HCEC 1CT (cell line): ENCODE data around the gene GABRG3.
"Not testable (repeated sequence)": the region's sequence is repeated elsewhere in the genome, so short reads cannot be mapped to it uniquely, and the experiment has no call there.

Experiments used
- DNase-seq: peaks from one replicate; pipeline ENCODE4 v3.0.0-alpha.2; 2017

Gene GABRG3

DNA sequence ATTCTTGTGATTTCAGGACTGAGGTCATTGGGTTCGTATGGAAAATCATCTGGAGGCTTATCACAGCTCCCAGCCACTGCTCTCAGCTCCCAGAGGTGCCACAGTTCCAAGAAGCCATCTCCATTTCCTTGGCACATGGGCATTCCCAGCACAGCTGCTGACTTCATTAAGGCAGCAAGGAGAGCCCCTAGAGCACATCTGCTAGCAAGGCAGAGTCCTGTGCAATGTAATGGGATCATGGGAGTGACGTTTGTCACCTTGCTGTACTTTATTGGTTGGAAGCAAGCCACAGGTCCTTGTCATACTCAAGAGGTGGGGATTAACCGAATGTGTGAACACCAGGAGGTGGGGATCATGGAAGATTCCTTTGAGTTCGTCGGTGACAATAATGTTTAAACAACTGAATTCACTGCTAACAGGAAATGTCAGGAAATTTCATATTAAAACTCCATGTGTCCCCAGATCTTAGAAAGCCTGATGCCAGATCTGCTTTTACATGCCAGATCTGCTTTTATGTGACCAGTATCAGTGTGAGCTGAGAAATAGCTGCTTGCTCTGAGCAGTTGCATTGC, 148.8 kb downstream of the GABRG3 start:
- DNase-seq: no peak

DNA sequence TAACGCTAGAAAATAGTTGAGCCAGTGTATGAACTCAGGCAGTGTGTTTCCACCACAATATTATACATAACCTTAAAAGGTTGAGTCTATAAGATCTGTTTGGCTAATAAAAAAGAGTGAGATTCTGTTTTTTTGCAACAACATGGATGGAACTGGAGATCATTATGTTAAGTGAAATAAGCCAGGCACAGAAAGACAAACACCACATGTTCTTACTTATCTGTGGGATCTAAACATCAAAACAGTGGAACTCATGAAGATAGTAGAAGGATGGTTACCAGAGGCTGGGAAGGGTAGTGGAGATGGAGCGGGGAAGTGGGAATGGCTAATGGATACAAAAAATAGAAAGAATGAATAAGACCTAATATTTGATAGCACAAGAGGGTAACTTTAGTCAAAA, 150.7 kb downstream of the GABRG3 start:
- no peak for DNase-seq

DNA sequence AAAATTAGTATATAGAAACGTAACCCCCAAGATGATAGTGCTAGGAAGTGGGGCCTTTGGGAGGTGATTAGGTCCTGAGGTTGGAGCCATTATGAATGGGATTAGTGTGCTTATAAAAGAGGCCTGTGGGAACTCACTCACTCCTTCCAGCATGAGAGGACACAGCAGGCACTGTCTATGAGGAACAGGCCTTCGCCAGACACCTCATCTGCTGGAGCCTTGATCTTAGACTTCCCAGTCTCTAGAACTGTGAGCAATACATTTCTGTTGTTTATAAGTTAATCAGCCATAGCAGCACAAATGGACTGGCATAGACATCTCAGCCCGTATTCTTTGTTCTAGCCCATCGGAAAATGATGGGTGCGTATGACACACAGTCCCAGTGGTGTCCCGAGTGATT, 152.3 kb downstream of the GABRG3 start:
- DNase-seq: no peak

DNA sequence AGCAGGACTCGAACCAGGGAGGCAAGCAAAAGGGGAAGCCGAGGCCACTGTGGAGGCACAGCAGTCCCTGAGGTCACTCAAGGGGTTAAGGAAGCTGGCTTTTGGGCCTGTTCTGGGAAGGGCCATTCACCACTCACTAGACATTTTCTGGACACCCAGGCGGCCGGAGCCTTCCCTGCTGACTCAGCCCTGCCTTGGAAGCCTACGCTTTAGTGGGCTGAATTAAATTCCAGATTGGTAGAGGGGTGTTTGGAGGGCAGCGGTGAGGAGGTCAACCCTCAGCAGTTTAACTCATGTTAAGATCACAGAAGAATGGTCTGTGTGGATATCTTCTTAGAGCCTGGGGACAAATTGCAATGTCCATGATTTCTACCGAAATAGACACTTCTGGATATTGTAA, 152.8 kb downstream of the GABRG3 start:
- no peak for DNase-seq

DNA sequence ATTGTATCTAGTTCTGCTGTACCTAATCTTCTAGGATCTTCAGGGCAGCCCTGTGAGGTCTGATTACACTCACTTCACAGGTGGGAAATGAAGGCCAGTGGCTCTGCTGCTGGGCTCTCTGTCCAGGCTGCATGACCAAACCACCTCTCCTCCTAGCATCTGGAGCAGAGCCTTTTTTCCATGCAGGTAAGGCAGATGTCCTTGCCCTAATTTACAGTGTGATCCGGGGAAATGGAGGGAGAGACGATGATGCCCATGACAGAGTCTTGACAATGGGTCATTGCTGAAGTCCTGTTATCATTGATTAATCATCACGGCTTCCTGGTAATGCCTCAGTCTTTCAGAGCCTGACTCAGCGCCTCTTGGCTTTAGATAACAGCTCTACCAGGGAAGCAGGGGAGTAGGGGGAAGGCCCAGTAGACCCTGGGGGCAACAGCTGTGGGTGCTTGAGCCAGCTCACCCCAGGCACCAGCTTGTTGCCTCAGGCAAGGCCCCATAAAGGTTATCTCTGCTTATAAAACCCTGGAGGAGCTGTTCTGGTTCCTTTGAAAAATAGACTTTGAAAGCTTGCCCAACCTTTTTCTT, 153.4 kb downstream of the GABRG3 start:
- no peak for DNase-seq

- no peak for DNase-seq
Observed at GRCh38 chr15:27125185-27125584, 154.2 kb downstream of the GABRG3 start.

DNA sequence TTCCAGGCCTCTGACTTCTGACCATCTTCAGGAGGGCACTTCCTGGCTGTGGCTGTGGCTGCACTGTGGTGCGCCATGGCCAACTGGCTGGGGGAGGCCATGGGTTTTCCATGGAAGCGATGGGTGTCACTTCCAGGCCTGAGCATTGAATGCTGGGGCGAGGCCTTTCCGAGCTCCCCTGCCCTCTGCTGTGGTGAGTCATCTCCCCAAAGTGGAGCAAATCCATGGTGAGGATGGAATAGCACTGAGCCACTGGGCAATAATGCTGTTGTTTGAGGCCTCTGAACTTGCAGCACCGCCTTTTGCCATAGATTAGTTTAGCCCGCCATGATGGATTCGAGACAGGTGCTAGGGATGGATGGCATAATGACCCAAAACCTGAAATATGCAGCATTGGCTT, 155.5 kb downstream of the GABRG3 start:
- no peak for DNase-seq

DNA sequence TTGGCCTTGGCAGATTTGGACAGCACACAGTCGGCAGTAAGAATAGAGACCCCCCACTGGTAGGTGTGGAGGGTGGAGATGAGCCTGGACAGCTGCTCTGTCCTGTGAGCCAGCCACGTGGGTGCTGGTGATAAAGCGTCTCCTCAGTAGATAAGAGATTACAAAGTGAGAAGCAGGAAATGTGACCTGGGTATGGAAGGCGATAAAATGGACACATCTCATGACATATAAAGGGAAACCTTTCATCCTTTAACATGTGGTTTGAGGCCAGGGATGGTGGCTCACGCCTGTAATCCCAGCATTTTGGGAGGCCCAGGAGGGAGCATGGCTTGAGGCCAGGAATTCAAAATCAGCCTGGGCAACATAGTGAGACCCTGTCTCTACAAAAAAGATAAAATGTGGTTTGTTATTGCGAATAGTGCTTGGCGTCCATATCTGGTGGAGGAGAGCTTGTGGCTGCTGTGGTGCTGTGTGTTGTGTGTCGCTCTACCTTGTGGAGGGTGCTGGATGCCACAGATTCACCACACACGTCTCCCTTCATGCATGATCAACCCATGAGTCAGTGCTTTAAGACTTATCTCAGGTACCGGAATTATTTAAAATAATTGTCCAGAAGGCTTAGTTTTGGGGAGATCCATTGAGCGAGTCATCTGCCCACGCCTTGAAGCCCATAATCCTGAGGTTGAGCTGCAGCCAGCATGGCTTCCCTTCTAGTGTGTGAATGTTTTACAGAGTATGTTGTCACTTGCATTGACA, 157.0 kb downstream of the GABRG3 start:
- no peak for DNase-seq

GRCh38 chr15:27133249-27133648, 162.3 kb downstream of the GABRG3 start:
- DNase-seq: no peak

- no peak for DNase-seq
Observed at GRCh38 chr15:27134481-27134880, 163.5 kb downstream of the GABRG3 start.

DNA sequence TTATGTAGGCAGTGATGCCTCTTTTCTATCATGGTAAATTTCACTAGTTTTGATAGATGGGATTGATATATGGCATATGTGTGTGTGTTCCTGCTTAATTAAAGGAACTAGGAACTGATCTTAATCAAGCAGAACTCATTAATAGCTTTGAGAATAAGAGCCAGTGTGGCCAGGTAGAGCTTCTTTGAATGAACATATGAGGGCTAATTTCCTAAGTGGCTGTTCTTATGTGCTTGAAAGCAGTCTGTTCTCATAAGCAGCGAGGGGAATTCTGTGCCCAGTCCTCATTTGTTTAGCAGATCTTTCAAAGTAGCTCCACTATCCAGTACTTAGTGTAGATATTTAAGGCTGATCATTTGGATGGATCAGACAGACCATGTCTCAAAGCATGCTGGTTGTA, 164.2 kb downstream of the GABRG3 start:
- no peak for DNase-seq

GRCh38 chr15:27137127-27137526, 166.1 kb downstream of the GABRG3 start:
- no peak for DNase-seq

GRCh38 chr15:27165590-27165989, 194.6 kb downstream of the GABRG3 start:
- DNase-seq: no peak

GRCh38 chr15:27166917-27167316, 195.9 kb downstream of the GABRG3 start:
- DNase-seq: no peak

- DNase-seq: no peak
Observed at GRCh38 chr15:27167738-27168137, 196.8 kb downstream of the GABRG3 start.

DNA sequence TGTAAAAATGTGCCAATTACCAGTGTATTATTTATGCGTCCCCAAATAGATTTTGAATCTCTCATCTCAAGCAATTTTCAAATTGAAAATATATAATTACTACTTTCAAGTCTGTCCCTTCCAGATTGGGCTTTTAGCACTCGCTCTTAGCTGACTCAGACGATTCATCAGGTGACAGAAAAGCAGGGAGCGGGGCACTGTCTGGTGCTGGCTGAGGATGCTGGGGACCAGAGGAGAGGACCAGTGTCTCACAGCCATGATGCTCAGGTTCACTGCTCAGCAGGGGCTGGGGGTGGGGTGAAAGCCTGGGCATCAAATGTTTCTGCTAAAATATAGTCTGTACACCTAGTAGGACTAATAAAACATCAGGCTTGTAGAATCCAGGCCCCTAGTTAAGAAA, 199.9 kb downstream of the GABRG3 start:
- DNase-seq: no peak

GRCh38 chr15:27172821-27173220, 201.8 kb downstream of the GABRG3 start:
- DNase-seq: no peak

- DNase-seq: no peak
Observed at GRCh38 chr15:27175472-27176153, 204.6 kb downstream of the GABRG3 start.

DNA sequence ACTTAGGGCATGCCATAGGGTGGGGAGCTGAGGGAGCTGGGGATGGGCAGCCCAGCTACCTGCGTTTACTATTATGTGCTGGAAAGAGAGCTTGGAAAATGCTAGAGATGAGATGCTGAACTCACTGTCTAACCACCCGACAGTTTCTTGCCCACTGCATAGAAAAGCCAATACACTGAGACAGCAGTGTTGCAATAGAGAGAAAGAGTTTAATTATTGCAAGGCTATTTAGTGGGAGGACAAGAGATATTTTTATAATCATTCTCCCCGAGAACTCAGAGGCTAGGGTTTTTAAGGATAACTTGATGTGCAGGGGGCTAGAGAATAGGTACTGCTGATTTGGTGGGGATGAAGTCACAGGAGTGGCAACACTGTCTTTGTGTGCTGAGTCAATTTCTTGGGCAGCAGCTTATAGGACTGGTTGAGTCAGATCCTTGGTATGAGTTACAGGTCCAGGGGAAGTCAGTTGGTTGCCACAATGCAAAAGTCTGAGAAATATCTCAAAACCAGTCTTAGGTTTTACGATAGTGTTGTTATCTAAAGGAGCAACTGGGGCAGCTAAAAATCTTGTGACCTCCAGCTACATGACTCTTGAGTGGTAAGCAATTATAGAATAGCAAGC, 205.9 kb downstream of the GABRG3 start:
- DNase-seq: no peak

DNA sequence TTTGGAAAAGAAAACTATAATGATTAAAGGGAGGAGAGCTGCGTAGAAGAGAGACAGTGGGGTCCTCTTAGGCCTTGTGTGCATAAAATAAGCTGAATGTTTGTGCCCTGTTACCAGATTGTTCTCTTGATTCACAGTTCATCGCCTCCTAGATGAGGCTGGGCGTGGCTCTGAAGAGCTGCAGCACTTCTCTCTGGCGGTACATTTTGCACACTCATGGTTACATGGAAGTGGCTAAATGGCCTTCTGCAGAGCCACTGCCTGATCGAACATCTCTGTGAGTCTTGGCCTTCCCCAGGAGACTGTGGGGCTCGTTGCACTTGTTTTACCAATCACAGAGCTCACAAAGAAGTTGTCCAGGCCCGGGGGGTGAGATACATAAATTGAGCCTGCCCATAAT, 208.8 kb downstream of the GABRG3 start:
- DNase-seq: no peak

GRCh38 chr15:27182561-27183110, 211.7 kb downstream of the GABRG3 start:
- DNase-seq: no peak

GRCh38 chr15:27183201-27183600, 212.2 kb downstream of the GABRG3 start:
- DNase-seq: no peak

- not testable (repeated sequence) for DNase-seq
Observed at GRCh38 chr15:27191515-27191914, 220.5 kb downstream of the GABRG3 start.
